ENCODE results near the gene CMSS1.

Gene CMSS1

GRCh38 chr3:99789011-99789721 lies 28.5 kb upstream of the CMSS1 start:
- no peaks in the 10 kb centered on the region for H3K27me3 ChIP-seq (ENCODE audit: control insufficient read depth, insufficient read depth, low read length)
- no peaks in the 10 kb centered on the region for H3K36me3 ChIP-seq (ENCODE audit: control insufficient read depth, insufficient read depth, low read length)
- no peak overlapping the region for H3K4me3 ChIP-seq (ENCODE audit: low read length)
- H3K4me1 ChIP-seq (ENCODE audit: control insufficient read depth, insufficient read depth, low read length): no peaks in the 10 kb centered on the region
- H3K9ac ChIP-seq (ENCODE audit: low read length): no peak overlapping the region
- no peaks in the 10 kb centered on the region for H3K9me3 ChIP-seq (ENCODE audit: control insufficient read depth, low read length)

- no peaks in the 10 kb centered on the region for H3K36me3 ChIP-seq (ENCODE audit: control insufficient read depth, insufficient read depth, low read length)
- H3K4me1 ChIP-seq (ENCODE audit: control insufficient read depth, insufficient read depth, low read length): no peaks in the 10 kb centered on the region
- no peak overlapping the region for H3K9ac ChIP-seq (ENCODE audit: low read length)
- H3K9me3 ChIP-seq (ENCODE audit: control insufficient read depth, low read length): no peaks in the 10 kb centered on the region
- no peak overlapping the region for H3K4me3 ChIP-seq (ENCODE audit: low read length)
- no peaks in the 10 kb centered on the region for H3K27me3 ChIP-seq (ENCODE audit: control insufficient read depth, insufficient read depth, low read length)
Observed at GRCh38 chr3:99794485-99794884, 23.2 kb upstream of the CMSS1 start.

GRCh38 chr3:99795573-99795972 lies 22.1 kb upstream of the CMSS1 start:
- H3K4me1 ChIP-seq (ENCODE audit: control insufficient read depth, insufficient read depth, low read length): no peaks in the 10 kb centered on the region
- H3K9me3 ChIP-seq (ENCODE audit: control insufficient read depth, low read length): no peaks in the 10 kb centered on the region
- H3K27me3 ChIP-seq (ENCODE audit: control insufficient read depth, insufficient read depth, low read length): no peaks in the 10 kb centered on the region
- H3K4me3 ChIP-seq (ENCODE audit: low read length): no peak overlapping the region
- no peaks in the 10 kb centered on the region for H3K36me3 ChIP-seq (ENCODE audit: control insufficient read depth, insufficient read depth, low read length)
- no peak overlapping the region for H3K9ac ChIP-seq (ENCODE audit: low read length)

GRCh38 chr3:99799422-99799821 lies 18.2 kb upstream of the CMSS1 start:
- Histone ChIP-seq H3K9ac (ENCODE audit: low read length) (no peak overlapping the region), H3K4me3 (ENCODE audit: low read length) (no peak overlapping the region), H3K9me3 (ENCODE audit: control insufficient read depth, low read length) (no peaks in the 10 kb centered on the region), H3K36me3 (ENCODE audit: control insufficient read depth, insufficient read depth, low read length) (no peaks in the 10 kb centered on the region), H3K27me3 (ENCODE audit: control insufficient read depth, insufficient read depth, low read length) (no peaks in the 10 kb centered on the region), H3K4me1 (ENCODE audit: control insufficient read depth, insufficient read depth, low read length) (no peaks in the 10 kb centered on the region)

- Histone ChIP-seq H3K4me1 (ENCODE audit: control insufficient read depth, insufficient read depth, low read length) (no peaks in the 10 kb centered on the region), H3K27me3 (ENCODE audit: control insufficient read depth, insufficient read depth, low read length) (no peaks in the 10 kb centered on the region), H3K9me3 (ENCODE audit: control insufficient read depth, low read length) (peaks cover 9% of the 10 kb centered on the region), H3K9ac (ENCODE audit: low read length) (no peak overlapping the region), H3K4me3 (ENCODE audit: low read length) (no peak overlapping the region), H3K36me3 (ENCODE audit: control insufficient read depth, insufficient read depth, low read length) (no peaks in the 10 kb centered on the region)
Observed at GRCh38 chr3:99803297-99803696, 14.4 kb upstream of the CMSS1 start.

- Histone ChIP-seq H3K4me1 (ENCODE audit: control insufficient read depth, insufficient read depth, low read length) (no peaks in the 10 kb centered on the region), H3K36me3 (ENCODE audit: control insufficient read depth, insufficient read depth, low read length) (no peaks in the 10 kb centered on the region), H3K9ac (ENCODE audit: low read length) (no peak overlapping the region), H3K27me3 (ENCODE audit: control insufficient read depth, insufficient read depth, low read length) (no peaks in the 10 kb centered on the region), H3K4me3 (ENCODE audit: low read length) (no peak overlapping the region), H3K9me3 (ENCODE audit: control insufficient read depth, low read length) (peaks cover 9% of the 10 kb centered on the region)
Observed at GRCh38 chr3:99805160-99805559, 12.5 kb upstream of the CMSS1 start.

- peaks cover 9% of the 10 kb centered on the region for H3K9me3 ChIP-seq (ENCODE audit: control insufficient read depth, low read length)
- no peak overlapping the region for H3K4me3 ChIP-seq (ENCODE audit: low read length)
- no peak overlapping the region for H3K9ac ChIP-seq (ENCODE audit: low read length)
- no peaks in the 10 kb centered on the region for H3K4me1 ChIP-seq (ENCODE audit: control insufficient read depth, insufficient read depth, low read length)
- no peaks in the 10 kb centered on the region for H3K36me3 ChIP-seq (ENCODE audit: control insufficient read depth, insufficient read depth, low read length)
- no peaks in the 10 kb centered on the region for H3K27me3 ChIP-seq (ENCODE audit: control insufficient read depth, insufficient read depth, low read length)
Observed at GRCh38 chr3:99808163-99808794, 9.4 kb upstream of the CMSS1 start.

GRCh38 chr3:99809565-99809964 lies 8.1 kb upstream of the CMSS1 start:
- H3K36me3 ChIP-seq (ENCODE audit: control insufficient read depth, insufficient read depth, low read length): no peaks in the 10 kb centered on the region
- no peaks in the 10 kb centered on the region for H3K27me3 ChIP-seq (ENCODE audit: control insufficient read depth, insufficient read depth, low read length)
- H3K4me1 ChIP-seq (ENCODE audit: control insufficient read depth, insufficient read depth, low read length): no peaks in the 10 kb centered on the region
- H3K9ac ChIP-seq (ENCODE audit: low read length): no peak overlapping the region
- H3K9me3 ChIP-seq (ENCODE audit: control insufficient read depth, low read length): peaks cover 9% of the 10 kb centered on the region
- H3K4me3 ChIP-seq (ENCODE audit: low read length): no peak overlapping the region

- H3K4me1 ChIP-seq (ENCODE audit: control insufficient read depth, insufficient read depth, low read length): no peaks in the 10 kb centered on the region
- H3K9me3 ChIP-seq (ENCODE audit: control insufficient read depth, low read length): peaks cover 2% of the 10 kb centered on the region
- H3K4me3 ChIP-seq (ENCODE audit: low read length): no peak overlapping the region
- no peak overlapping the region for H3K9ac ChIP-seq (ENCODE audit: low read length)
- no peaks in the 10 kb centered on the region for H3K36me3 ChIP-seq (ENCODE audit: control insufficient read depth, insufficient read depth, low read length)
- H3K27me3 ChIP-seq (ENCODE audit: control insufficient read depth, insufficient read depth, low read length): no peaks in the 10 kb centered on the region
Observed at GRCh38 chr3:99810403-99810802, 7.3 kb upstream of the CMSS1 start.

GRCh38 chr3:99817047-99817436 lies 620 bp upstream of the CMSS1 start:
- H3K9me3 ChIP-seq (ENCODE audit: control insufficient read depth, low read length): no peaks in the 10 kb centered on the region
- peaks cover 5% of the 10 kb centered on the region for H3K4me1 ChIP-seq (ENCODE audit: control insufficient read depth, insufficient read depth, low read length)
- no peaks in the 10 kb centered on the region for H3K27me3 ChIP-seq (ENCODE audit: control insufficient read depth, insufficient read depth, low read length)
- no peaks in the 10 kb centered on the region for H3K36me3 ChIP-seq (ENCODE audit: control insufficient read depth, insufficient read depth, low read length)
- H3K9ac ChIP-seq (ENCODE audit: low read length): peak overlapping the region; percentile 55
- peak overlapping the region; percentile 49 for H3K4me3 ChIP-seq (ENCODE audit: low read length)

GRCh38 chr3:99818818-99819217 lies 1.2 kb downstream of the CMSS1 start:
- Histone ChIP-seq H3K4me1 (ENCODE audit: control insufficient read depth, insufficient read depth, low read length) (peaks cover 11% of the 10 kb centered on the region), H3K9me3 (ENCODE audit: control insufficient read depth, low read length) (no peaks in the 10 kb centered on the region), H3K36me3 (ENCODE audit: control insufficient read depth, insufficient read depth, low read length) (no peaks in the 10 kb centered on the region), H3K27me3 (ENCODE audit: control insufficient read depth, insufficient read depth, low read length) (no peaks in the 10 kb centered on the region), H3K9ac (ENCODE audit: low read length) (no peak overlapping the region), H3K4me3 (ENCODE audit: low read length) (peak overlapping the region; percentile 49)

GRCh38 chr3:99823723-99824711 lies 6.4 kb downstream of the CMSS1 start:
- H3K36me3 ChIP-seq (ENCODE audit: control insufficient read depth, insufficient read depth, low read length): no peaks in the 10 kb centered on the region
- H3K9me3 ChIP-seq (ENCODE audit: control insufficient read depth, low read length): no peaks in the 10 kb centered on the region
- H3K9ac ChIP-seq (ENCODE audit: low read length): no peak overlapping the region
- no peak overlapping the region for H3K4me3 ChIP-seq (ENCODE audit: low read length)
- peaks cover 7% of the 10 kb centered on the region for H3K4me1 ChIP-seq (ENCODE audit: control insufficient read depth, insufficient read depth, low read length)
- H3K27me3 ChIP-seq (ENCODE audit: control insufficient read depth, insufficient read depth, low read length): no peaks in the 10 kb centered on the region
